Subcutaneous preadipocyte (primary cell): ENCODE measurements around the gene GDF15. TPM values are rescaled to one million over a fixed set of nuclear protein-coding genes. Genes with fewer than 3 reads are reported as not detected.

ENCODE experiments used
- small RNA-seq: library from RNA; depleted of rRNA; stranded (forward); fragments of <200 nt; gene quantifications from one replicate; pipeline ENCODE3, GENCODE V24; 2012
- total RNA-seq: library from RNA; depleted of rRNA; stranded (reverse); fragments of >200 nt; gene quantifications from 2 replicates; pipeline ENCODE4 v1.2.3, GENCODE V29; 2012

GDF15 gene, protein sequence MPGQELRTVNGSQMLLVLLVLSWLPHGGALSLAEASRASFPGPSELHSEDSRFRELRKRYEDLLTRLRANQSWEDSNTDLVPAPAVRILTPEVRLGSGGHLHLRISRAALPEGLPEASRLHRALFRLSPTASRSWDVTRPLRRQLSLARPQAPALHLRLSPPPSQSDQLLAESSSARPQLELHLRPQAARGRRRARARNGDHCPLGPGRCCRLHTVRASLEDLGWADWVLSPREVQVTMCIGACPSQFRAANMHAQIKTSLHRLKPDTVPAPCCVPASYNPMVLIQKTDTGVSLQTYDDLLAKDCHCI
- 17.3 and 18.0 TPM in 2 replicates for total RNA-seq

DNA sequence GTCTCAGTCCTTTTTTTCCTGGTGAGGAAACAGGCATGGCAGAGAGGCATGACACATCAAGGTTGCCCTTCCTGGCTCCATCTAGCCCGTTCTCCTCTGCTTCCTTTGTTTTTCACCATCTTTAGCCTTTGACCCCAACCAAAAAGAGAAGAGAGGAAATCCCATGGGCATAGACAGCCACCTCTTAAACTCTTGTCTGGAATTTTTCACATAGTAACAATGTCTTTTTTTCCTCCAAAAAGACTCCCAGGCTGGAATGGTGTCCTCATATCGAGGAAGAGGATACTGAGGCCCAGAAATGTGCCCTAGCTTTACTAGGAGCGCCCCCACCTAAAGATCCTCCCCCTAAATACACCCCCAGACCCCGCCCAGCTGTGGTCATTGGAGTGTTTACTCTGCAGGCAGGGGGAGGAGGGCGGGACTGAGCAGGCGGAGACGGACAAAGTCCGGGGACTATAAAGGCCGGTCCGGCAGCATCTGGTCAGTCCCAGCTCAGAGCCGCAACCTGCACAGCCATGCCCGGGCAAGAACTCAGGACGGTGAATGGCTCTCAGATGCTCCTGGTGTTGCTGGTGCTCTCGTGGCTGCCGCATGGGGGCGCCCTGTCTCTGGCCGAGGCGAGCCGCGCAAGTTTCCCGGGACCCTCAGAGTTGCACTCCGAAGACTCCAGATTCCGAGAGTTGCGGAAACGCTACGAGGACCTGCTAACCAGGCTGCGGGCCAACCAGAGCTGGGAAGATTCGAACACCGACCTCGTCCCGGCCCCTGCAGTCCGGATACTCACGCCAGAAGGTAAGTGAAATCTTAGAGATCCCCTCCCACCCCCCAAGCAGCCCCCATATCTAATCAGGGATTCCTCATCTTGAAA lies at the start of gene GDF15:
TSS of gene GDF15 (plus strand) at position 484 of the 868 bp plus-strand sequence. CDS start at position 516, 32 bp downstream.

DNA sequence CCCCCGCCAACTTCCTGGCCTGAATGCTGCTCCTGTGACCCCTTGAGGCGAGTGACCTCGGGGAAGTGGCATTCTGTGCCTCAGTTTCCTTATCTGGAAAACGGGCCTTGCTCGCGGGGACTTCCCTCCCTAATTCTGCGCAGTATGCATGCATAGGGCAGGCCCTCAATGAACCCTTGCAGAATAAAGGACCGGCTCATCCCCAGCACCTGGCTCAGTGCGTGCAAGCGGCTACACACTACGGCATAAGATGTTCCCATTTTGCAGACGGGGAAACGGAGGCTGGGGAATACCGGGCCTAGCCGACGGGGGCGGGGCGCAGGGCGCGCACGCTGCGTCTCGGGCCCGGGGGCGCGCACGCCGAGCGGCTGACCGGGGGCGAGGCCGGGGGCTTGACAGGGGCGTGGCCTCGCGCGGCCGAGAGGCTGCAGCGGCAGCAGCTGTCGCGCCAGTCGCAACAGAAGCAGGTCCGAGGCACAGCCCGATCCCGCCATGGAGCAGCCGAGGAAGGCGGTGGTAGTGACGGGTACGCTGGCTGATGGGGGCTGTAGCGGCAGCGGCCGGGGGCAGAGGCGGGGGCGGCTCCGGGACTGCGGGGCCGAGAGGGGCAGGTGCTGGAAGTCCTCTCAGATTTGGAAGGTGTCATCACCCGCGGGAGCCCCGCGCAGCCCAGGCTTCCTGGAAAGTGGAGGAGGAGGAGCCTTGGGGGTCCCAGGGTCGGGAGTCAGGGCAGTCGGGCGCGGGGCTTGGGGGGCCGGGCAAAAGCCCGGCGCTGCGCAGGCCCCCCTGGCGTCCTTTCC lies 45.6 kb upstream of the GDF15 start, which contains the start of gene PGPEP1:
TSS of gene PGPEP1 (plus strand) at position 409 of the 800 bp plus-strand sequence. CDS start at position 493, 84 bp downstream.

DNA sequence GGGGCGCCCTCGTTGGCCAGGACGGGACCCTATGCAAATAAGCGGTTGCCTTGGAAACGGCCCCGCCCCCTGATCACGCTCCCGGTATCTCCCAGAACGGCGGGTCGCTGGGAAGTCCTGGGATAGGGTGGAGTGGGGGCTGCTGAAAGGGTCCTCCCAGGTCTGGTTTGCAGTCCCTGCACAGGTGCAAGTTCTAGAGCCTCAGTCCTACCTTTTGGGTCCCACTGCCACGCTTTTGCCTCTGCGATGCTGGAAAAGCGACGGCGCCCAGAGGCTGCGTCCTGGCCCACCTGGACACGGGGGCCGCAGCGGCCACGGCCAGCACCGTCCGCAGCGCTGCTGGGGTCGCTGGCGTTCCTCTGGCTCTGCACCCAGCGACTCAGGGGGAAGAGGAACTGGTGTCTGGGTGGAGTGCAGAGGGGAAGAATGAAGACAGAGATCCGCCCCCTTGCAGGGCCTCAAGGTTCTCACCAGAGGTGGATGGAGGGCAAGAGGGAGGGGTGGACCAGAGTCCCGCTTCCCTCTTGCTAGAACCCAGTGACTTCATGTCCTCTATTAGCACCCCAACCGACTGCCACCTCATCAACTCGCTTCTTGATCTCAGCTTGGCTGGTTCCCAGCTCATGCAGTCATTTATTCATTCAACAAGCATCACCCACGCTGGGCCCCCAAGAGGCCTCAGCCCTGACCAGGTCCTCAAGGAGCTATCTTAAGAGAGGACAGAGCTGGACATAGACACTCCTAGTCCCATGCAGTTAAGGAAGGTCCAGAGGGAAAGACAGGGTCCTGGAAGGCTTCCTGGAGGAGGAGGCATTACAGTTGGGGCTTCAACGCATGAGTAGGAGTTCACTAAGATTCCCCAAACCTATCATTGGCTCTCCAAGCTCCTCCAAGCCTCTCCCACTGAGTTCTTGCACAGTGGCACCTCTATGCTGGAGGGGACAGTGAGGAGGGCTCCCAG lies 11.6 kb downstream of the GDF15 start, which contains the start of gene LRRC25:
TSS of gene LRRC25 (minus strand) at position 381 of the 961 bp plus-strand sequence. CDS start 659 bp downstream, outside the sequence.

DNA sequence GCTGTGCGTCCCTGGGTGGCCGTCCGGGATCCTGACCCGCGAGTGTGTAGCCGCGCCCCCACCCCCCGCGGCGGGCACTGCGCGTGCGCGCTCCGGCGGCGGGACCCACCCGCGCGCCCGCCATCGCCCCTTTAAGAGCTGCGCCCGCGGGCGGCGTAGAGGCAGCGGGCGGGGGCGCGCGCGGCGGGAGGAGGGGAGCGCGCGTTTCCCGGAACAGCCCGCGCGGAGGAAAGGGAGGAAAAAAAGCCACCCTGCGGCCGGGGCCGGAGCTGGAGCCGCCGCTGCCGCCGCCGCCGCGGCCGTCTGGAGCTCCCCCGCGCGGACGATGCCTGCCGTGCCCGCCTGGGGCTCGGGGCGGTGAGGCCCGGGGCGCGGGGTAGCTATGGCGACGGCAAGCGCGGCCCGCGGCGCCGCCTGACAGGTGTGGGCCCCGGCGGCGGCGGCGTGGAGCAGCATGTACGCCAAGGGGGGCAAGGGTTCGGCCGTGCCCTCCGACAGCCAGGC lies 33.3 kb downstream of the GDF15 start, which contains the start of gene SSBP4:
TSS of gene SSBP4 (plus strand) at position 204 of the 504 bp plus-strand sequence. CDS start at position 455, 251 bp downstream.

DNA sequence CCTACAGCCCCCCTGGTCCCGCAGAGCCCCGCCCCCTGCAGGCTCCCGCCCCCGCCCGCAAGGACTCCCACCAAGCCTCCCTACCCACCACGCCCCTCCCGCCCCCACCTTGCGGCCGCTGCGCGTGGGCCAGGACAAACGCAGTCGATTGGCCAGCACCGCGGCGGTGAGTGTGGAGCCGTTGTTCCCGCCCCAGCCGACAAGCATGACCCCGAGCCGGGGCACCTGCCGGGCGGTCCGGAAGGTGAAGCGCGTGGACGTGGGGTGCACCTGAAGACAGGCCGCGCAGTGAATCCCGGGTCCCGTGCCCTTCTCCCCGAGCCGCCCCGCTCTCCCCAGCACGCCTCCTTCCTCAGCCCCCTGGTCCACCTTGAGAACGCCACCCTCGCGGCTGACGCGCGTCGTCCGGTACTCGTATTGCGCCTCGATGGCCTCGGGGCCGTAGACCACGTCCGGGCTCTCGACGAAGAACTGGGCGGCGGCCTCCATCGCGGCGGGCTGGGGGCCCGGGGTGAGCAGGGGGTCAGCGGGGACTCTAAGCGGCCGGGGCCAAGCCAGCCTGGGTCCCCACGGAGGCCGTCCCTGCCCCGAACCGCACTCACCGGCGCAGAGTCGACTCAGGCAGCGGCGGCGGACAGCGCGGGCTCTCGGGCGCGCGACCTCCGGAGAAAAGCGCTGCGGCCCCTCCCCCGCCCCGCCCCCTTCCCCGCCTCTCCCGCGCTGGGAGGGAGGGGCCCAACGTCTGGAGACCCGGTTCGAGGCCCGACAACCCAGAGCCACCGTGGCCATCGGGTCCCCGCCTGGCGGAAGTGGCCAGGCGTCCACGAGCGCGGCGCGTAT lies 51.8 kb downstream of the GDF15 start, which contains the start of gene ISYNA1:
TSS of gene ISYNA1 (minus strand) at position 643 of the 840 bp plus-strand sequence. CDS start at position 489, 154 bp downstream.

Small RNA genes lying within 50 kb of the gene (small RNA-seq; reads per million reads assigned to genes)
- gene MIR3189: 0.11 reads per million

Other genes starting within 250 kb of the GDF15 start
- gene PIK3R2, start 233.0 kb upstream of the GDF15 start, total RNA-seq: 20.2 and 25.0 TPM in 2 replicates
- gene IFI30, start 212.3 kb upstream of the GDF15 start, total RNA-seq: 29.1 and 30.9 TPM in 2 replicates
- 8.1 and 10.9 TPM in 2 replicates for gene MPV17L2, start 192.9 kb upstream of the GDF15 start, total RNA-seq
- 1.1 and 1.2 TPM in 2 replicates for gene RAB3A, start 182.1 kb upstream of the GDF15 start, total RNA-seq
- gene PDE4C, start 159.7 kb upstream of the GDF15 start, total RNA-seq: 0.20 TPM in 1 of 2 replicates, not detected in the other
- 0.39 and 0.73 TPM in 2 replicates for gene IQCN, start 111.7 kb upstream of the GDF15 start, total RNA-seq
- 96.2 and 99.6 TPM in 2 replicates for gene JUND, start 104.5 kb upstream of the GDF15 start, total RNA-seq
- 146 and 148 TPM in 2 replicates for gene LSM4, start 63.1 kb upstream of the GDF15 start, total RNA-seq
- 14.0 and 17.4 TPM in 2 replicates for gene PGPEP1, start 45.6 kb upstream of the GDF15 start, total RNA-seq
- gene LRRC25, start 11.5 kb downstream of the GDF15 start, total RNA-seq: not detected in 2 replicates
- gene SSBP4, start 33.2 kb downstream of the GDF15 start, total RNA-seq: 69.8 and 77.4 TPM in 2 replicates
- gene ISYNA1, start 52.0 kb downstream of the GDF15 start, total RNA-seq: 2.6 and 4.7 TPM in 2 replicates
- 14.7 and 17.0 TPM in 2 replicates for gene ELL, start 135.9 kb downstream of the GDF15 start, total RNA-seq
- gene FKBP8, start 157.4 kb downstream of the GDF15 start, total RNA-seq: 185 and 224 TPM in 2 replicates
- 113 and 126 TPM in 2 replicates for gene KXD1, start 171.7 kb downstream of the GDF15 start, total RNA-seq
- 449 and 860 TPM in 2 replicates for gene UBA52, start 185.7 kb downstream of the GDF15 start, total RNA-seq
- gene REX1BD, start 202.6 kb downstream of the GDF15 start, total RNA-seq: 34.0 and 55.1 TPM in 2 replicates
- gene CRLF1, start 220.6 kb downstream of the GDF15 start, total RNA-seq: 8.4 and 13.2 TPM in 2 replicates
- under 0.01 TPM in 2 replicates for gene TMEM59L, start 226.7 kb downstream of the GDF15 start, total RNA-seq